K562 (cell line): ENCODE data around the gene HMGA1. TPM values are rescaled to one million over a fixed set of nuclear protein-coding genes. Genes with fewer than 3 reads are reported as not detected.

Experiments used
- ATAC-seq: fragments of 200-7000 bp; cut with Tn5 transposase; 3 replicates; pipeline ENCODE4 v1.9.1; 2020; ENCODE audit warnings: moderate library complexity
- BruUV-seq: library from RNA; stranded (reverse); fragments of 400-500 nt; replicated peaks from 2 replicates; lab custom pipeline; 2021; lab: Mats Ljungman, UMichigan
- CTCF ChIA-PET: fragments of 300-600 bp; formaldehyde crosslinking; extraction: SDS; loops from one replicate; lab custom pipeline; 2021; ENCODE audit warnings: low intra/inter-chr PET ratio; lab: Yijun Ruan, JAX
- POLR2A ChIA-PET: fragments of 300-600, 350-650 bp; sonication (Branson Sonifier 250); formaldehyde crosslinking; extraction: SDS; loops from one replicate; lab custom pipeline; 2021; ENCODE audit warnings: antibody characterized with exemption, inconsistent platforms; lab: Yijun Ruan, JAX
- DNase-seq, 4 experiments: peaks; one replicate each; pipeline versions ENCODE4 v3.0.0 to v3.0.0-alpha.2; 2011 to 2018; ENCODE audit warnings: low spot score in 3 of 4, mixed read lengths in 3 of 4; ENCODE audit errors: extremely low read depth in 1 of 4
- FAIRE-seq: peaks from 2 replicates; lab custom pipeline; 2011; peaks lifted over from hg19 to GRCh38; lab: Jason Lieb, UNC
- H2AFZ ChIP-seq: 2 replicates; pipeline ENCODE4 v1.6.0; 2011; ENCODE audit warnings: low read depth, low read length, control low read depth, inconsistent platforms
- H3K27ac ChIP-seq: fragments of 200-600 bp; 3 replicates; pipeline ENCODE4 v1.8.0; 2011; ENCODE audit warnings: low read depth, mild to moderate bottlenecking, control low read depth, inconsistent platforms, low read length, moderate library complexity, mixed read lengths; ENCODE audit errors: extremely low read depth
- H3K27me3 ChIP-seq, 2 experiments: fragments of 300-600 bp in 1 of 2; 2 replicates in 1 of 2; 3 replicates in 1 of 2; pipeline versions ENCODE4 v1.6.0 to v1.8.0; 2011; ENCODE audit warnings: inconsistent platforms in 2 of 2, low read length in 2 of 2, mild to moderate bottlenecking in 1 of 2, mixed read lengths in 1 of 2, moderate library complexity in 1 of 2; ENCODE audit not compliant: control insufficient read depth in 2 of 2, insufficient read depth in 2 of 2
- H3K36me3 ChIP-seq: fragments of 300-600 bp; 3 replicates; pipeline ENCODE4 v1.8.0; 2011; ENCODE audit warnings: mild to moderate bottlenecking, low read length, inconsistent platforms; ENCODE audit not compliant: control insufficient read depth, insufficient read depth
- H3K4me1 ChIP-seq, 2 experiments: fragments of 200-600 bp in 1 of 2; replicated peaks in 1 of 2; 2 replicates in 1 of 2; 3 replicates in 1 of 2; pipeline versions ENCODE4 v1.5.1 to v1.8.0; 2011; ENCODE audit warnings: inconsistent platforms in 2 of 2, low read length in 2 of 2, mild to moderate bottlenecking in 1 of 2, mixed read lengths in 1 of 2, moderate library complexity in 1 of 2; ENCODE audit not compliant: control insufficient read depth in 2 of 2, insufficient read depth in 2 of 2
- H3K4me2 ChIP-seq: 2 replicates; pipeline ENCODE4 v1.6.1; 2011; ENCODE audit warnings: low read length, control low read depth, inconsistent platforms, mixed read lengths; ENCODE audit not compliant: insufficient read depth
- H3K4me3 ChIP-seq: fragments of 200-600 bp; sonication (generic), shearing (Covaris generic); 2 replicates; pipeline ENCODE4 v1.5.1; 2016; ENCODE audit warnings: control low read depth, inconsistent platforms
- H3K79me2 ChIP-seq: fragments of 200-600 bp; 3 replicates; pipeline ENCODE4 v1.8.0; 2011; ENCODE audit warnings: low read length, inconsistent platforms; ENCODE audit not compliant: control insufficient read depth, insufficient read depth
- H3K9ac ChIP-seq, 2 experiments: 2 replicates each; pipeline versions ENCODE4 v1.6.0 to v1.6.1; 2011; ENCODE audit warnings: low read depth in 2 of 2, low read length in 2 of 2, control low read depth in 1 of 2, inconsistent platforms in 1 of 2, mild to moderate bottlenecking in 1 of 2, mixed read lengths in 1 of 2; ENCODE audit not compliant: insufficient read depth in 1 of 2
- H3K9me1 ChIP-seq: one replicate; pipeline ENCODE4 v1.6.0; 2011; ENCODE audit warnings: inconsistent platforms, mild to moderate bottlenecking, low read length, moderate library complexity; ENCODE audit not compliant: control insufficient read depth, insufficient read depth
- H3K9me3 ChIP-seq: replicated peaks from 2 replicates; pipeline ENCODE4 v1.5.1; 2011; ENCODE audit warnings: low read depth, low read length, inconsistent platforms; ENCODE audit not compliant: control insufficient read depth, insufficient read depth
- H4K20me1 ChIP-seq: replicated peaks from 2 replicates; pipeline ENCODE4 v1.6.1; 2011; ENCODE audit warnings: low read length, inconsistent platforms, mixed read lengths; ENCODE audit not compliant: control insufficient read depth, insufficient read depth
- CBFA2T3 ChIP-seq: fragments of 450-650 bp; IDR thresholded peaks from 2 replicates; pipeline ENCODE4 v1.6.1; 2017
- CGGBP1 ChIP-seq: fragments of 250-450 bp; sonication (Bioruptor Pico); IDR thresholded peaks from 2 replicates; pipeline ENCODE4 v1.9.0; 2021; ENCODE audit warnings: mild to moderate bottlenecking
- ERF ChIP-seq: fragments of 450-650 bp; formaldehyde crosslinking; IDR thresholded peaks from 2 replicates; pipeline ENCODE4 v1.4.0; 2020; ENCODE audit warnings: mild to moderate bottlenecking, mixed read lengths
- KDM1A ChIP-seq, 2 experiments: fragments of 450-650 bp; IDR thresholded peaks; 2 replicates each; pipeline ENCODE4 v1.6.1; 2016; ENCODE audit warnings: mild to moderate bottlenecking in 2 of 2
- POLR2B ChIP-seq: fragments of 450-650 bp; IDR thresholded peaks from 2 replicates; pipeline ENCODE4 v1.6.1; 2018; ENCODE audit warnings: low read depth; ENCODE audit not compliant: partially characterized antibody
- TAF1 ChIP-seq: IDR thresholded peaks from 2 replicates; pipeline ENCODE4 v1.6.1; 2011; ENCODE audit warnings: mild to moderate bottlenecking, low read length, moderate library complexity; ENCODE audit not compliant: insufficient read depth, control insufficient read depth, severe bottlenecking; ENCODE audit errors: extremely low read depth
- ZKSCAN1 ChIP-seq: fragments of 150-350 bp; IDR thresholded peaks from 2 replicates; pipeline ENCODE4 v1.6.1; 2016; ENCODE audit warnings: low read depth, low read length
- ZNF316 ChIP-seq: fragments of 450-650 bp; IDR thresholded peaks from 2 replicates; pipeline ENCODE4 v1.6.1; 2016
- WGBS: fragments of 100-300 bp; shearing (Covaris generic); methylation state at CpG from one replicate; pipeline ENCODE4 v1.1.6; 2016; ENCODE audit warnings: low coverage, mixed read lengths; ENCODE audit not compliant: insufficient coverage; ENCODE audit errors: missing lambda C conversion rate; 5-methylcytosine and 5-hydroxymethylcytosine counted together
- in situ Hi-C: fragments of 300-500 bp; cut with MboI; formaldehyde crosslinking; loops from 4 replicates; pipeline ENCODE4 v1.15.0; 2018; ENCODE audit warnings: inconsistent platforms, mixed read lengths
- intact Hi-C: fragments of 100-400 bp; cut with micrococcal nuclease; formaldehyde crosslinking; loops from 2 replicates; pipeline ENCODE4 v1.14.2; 2022
- polyA plus RNA-seq, 8 experiments: library from polyadenylated mRNA; depleted of rRNA in 4 of 8; stranded (reverse) in 5 of 8; unstranded in 3 of 8; fragments of >200 nt; fragmentation: Nextera tagmentation in 2 of 8; fragmentation: Illumina TruSeq in 1 of 8; extraction: Ambion mirVana in 2 of 8; extraction: Trizol in 1 of 8; gene quantifications; 2 replicates each; pipeline versions ENCODE4 v1.2.1 to v1.2.3, GENCODE V29; 2011 to 2014; ENCODE audit warnings: inconsistent platforms in 1 of 8, missing spikeins in 1 of 8
- total RNA-seq, 7 experiments: library from RNA; depleted of rRNA in 6 of 7; stranded (reverse); fragments of >200 nt in 6 of 7; fragmentation: Illumina TruSeq in 2 of 7; extraction: Trizol in 2 of 7; gene quantifications; 2 replicates each; pipeline versions ENCODE4 v1.2.1 to v1.2.3, GENCODE V29; 2011 to 2021; ENCODE audit warnings: low replicate concordance in 1 of 7

HMGA1 gene
- total and polyA plus RNA-seq, 9 of the 15 experiments (the other 6 are each of a cell fraction or from before 2014, with no cell fraction given): 27.8 to 1,947 (median 594) TPM

GRCh38 chr6:34225551-34225950, 11.1 kb upstream of the HMGA1 start (continued):
- TF ChIP-seq KDM1A (IDR thresholded peaks at IDR 0.05) (0 out of 4 replicates have a peak, but pooled peaks of 1 of the 2 experiments have one; percentile 7), CBFA2T3 (0 out of 2 replicates have a peak, but pooled peaks have one; percentile 14), ZNF316 (peak; percentile 33; the same call in 1 of the 2 replicates)

- intact Hi-C loops: no loop called here
- no peak overlapping the region; the same call in 2 of the 3 replicates for H3K27ac ChIP-seq
- H3K4me3 ChIP-seq: no peak overlapping the region
- peak overlapping the region in 1 of 2 experiments; percentile 0; a peak in 1 of 4 replicates for H3K9ac ChIP-seq
- no peak overlapping the region for H3K4me2 ChIP-seq
- no peak for ATAC-seq
- CTCF ChIA-PET: no interaction called here
- 77% methylated on average over 6 of the region's 7 CpGs for WGBS
- H2AFZ ChIP-seq: 0 out of 2 replicates have a peak overlapping the region, but pooled peaks have one; percentile 52
- no peak for DNase-seq
- TF ChIP-seq ZKSCAN1 (peak; percentile 33; the same call in 1 of the 2 replicates), CGGBP1 (no peak), ERF (CRISPR knock-in tag) (no peak), POLR2B (no peak), TAF1 (no peak)
- TF ChIP-seq, all 486 proteins: peak for 1
- in situ Hi-C loops: no loop called here
- Histone ChIP-seq H3K36me3 (no peaks in the 10 kb centered on the region), H3K79me2 (no peaks in the 10 kb centered on the region), H3K27me3 (no peaks in the 10 kb centered on the region), H3K9me3 (no peaks in the 10 kb centered on the region), H4K20me1 (no peaks in the 10 kb centered on the region), H3K9me1 (no peaks in the 10 kb centered on the region), H3K4me1 (peaks cover 43 to 45% of the 10 kb centered on the region in 2 experiments)
- no peak for FAIRE-seq
- POLR2A ChIA-PET: interaction anchor here (0.9 to 1.7 kb wide), 4 partner anchors 10 to 154 kb away, joined by 3 to 10 read pairs (median 6); partner anchors contain the start of gene HMGA1
- BruUV-seq: no TSS peak
Measured at GRCh38 chr6:34226066-34226465, 10.6 kb upstream of the HMGA1 start.
